Nucleus accumbens (tissue), 56 donors: ENCODE measurements around the gene UPP1.
"Not testable (repeated sequence)": the region's sequence is repeated elsewhere in the genome, so short reads cannot be mapped to it uniquely, and the experiment has no call there.

ENCODE experiments used
- DNase-seq, 56 donors: peaks; one replicate each; lab custom pipeline; 2025; lab: John Stamatoyannopoulos, UW

UPP1 gene

GRCh38 chr7:48108959-48109847, 20.1 kb downstream of the UPP1 start:
- no peak for DNase-seq

DNA sequence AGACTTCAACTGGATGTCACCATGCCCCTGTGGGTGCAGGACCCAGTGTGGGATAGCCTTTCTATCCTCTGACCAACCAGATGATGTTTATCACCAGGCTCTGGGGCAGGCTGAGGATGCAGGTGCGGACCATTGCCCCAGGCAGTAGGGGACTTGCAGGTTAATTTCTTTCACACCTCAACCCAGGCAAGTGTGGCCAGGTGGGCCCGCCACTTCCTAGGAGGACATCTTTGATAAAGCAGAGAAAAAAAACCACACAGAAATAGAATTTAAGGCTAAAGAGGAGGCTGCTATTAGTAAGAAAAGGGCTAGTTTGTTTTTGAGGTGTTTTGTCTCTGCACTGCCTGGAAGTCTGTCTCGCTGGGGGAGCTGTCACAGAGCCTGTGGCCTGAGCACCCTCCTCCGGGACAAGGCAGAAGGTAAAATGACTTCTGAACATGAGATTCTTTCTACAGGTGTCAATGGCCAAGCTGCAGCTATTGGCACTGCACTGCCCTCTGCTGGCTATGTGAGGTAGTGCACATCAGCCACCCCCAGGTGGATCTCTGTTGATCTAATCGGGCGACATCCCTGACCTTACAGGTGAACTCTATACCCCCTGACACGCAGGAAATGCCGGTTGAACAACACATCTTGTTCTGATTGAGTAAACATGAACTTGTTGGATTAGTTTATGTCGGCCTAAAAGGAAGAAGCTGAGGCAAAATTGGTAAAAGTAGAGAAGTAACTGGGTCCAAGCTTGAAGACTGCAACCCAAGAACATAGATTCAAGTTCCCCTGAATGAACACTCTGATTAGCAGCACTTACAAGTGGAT, 21.0 kb downstream of the UPP1 start:
- DNase-seq: peak in 49 of 56 donors; percentile 9 to 84 (median 49)

GRCh38 chr7:48110868-48111267, 21.8 kb downstream of the UPP1 start:
- DNase-seq: no peak

- DNase-seq: no peak
These were observed 22.5 kb downstream of the UPP1 start for GRCh38 chr7:48111596-48111995.

DNA sequence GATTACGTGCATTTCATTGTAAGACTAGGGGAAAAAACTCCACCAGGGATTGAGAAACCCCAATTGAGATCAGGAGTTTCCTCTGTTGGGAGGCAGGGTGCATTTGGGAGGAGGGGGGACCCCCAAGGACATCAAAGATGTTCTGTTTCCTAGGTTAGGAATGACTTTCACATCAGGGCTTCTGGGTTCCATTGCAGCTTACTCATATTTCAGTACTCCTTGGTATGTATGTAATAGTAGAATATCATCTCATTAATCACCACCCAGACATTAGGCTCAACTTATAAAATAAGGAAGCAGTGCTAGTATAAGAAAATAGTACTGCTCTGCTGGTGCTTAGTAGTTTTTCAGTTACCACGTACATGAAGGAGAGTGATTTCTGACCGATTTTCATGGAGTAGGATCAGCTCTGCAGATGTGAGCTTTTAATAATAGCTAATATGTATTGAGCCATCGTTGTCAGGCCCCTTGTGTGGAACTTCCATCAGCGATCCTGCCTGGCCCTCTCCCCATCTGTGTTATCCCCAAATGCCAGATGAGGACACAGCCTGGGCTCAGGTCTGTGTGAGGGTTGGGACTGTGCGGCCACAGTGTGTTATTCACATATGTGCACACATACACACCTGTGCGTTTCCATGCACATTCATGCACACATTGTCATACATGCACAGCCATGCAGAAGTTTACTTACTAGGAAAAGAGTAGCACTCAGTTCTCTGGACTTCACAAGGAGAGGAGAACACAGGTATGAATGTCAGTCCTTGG, 23.5 kb downstream of the UPP1 start:
- DNase-seq: no peak

DNA sequence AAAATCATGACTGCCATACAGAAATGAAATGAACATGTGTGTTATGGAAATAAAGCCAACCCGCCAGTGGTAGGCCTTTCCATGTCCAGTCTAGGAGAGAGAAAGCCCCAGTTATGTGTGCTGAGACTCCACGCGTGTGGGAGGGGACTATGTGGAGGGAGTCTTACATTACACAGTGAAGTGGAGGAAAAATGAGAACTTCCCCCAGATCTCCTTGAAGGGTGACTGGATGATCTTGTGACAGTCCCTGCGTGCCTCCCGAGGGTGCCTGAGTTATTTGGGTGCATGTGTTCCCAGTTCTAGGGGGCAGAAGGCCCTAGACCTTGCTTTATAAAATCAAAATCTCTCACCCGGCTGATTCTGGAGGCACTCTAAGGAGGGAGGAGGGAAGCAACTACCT, 24.2 kb downstream of the UPP1 start:
- no peak for DNase-seq

GRCh38 chr7:48114115-48114514, 25.1 kb downstream of the UPP1 start:
- no peak for DNase-seq

DNA sequence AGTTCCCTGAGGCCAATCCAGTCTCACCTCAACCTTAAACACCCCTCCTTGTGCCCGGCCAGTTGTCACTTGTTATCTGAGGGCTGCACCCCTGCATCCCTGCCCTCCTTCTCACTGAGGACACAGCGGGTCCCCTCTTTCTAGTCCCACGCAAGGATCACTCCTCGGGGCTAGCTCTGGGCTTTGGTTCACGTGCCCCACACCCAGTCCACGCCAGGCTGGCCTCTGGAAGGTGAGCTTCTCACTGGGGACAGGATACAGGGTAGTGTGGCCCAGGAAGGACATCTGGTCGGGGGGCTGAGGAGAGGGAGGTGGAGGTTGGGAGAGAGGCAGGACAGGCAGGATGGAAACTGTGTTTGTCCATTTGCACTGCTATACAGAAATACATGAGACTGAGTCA, 25.5 kb downstream of the UPP1 start:
- no peak for DNase-seq

DNA sequence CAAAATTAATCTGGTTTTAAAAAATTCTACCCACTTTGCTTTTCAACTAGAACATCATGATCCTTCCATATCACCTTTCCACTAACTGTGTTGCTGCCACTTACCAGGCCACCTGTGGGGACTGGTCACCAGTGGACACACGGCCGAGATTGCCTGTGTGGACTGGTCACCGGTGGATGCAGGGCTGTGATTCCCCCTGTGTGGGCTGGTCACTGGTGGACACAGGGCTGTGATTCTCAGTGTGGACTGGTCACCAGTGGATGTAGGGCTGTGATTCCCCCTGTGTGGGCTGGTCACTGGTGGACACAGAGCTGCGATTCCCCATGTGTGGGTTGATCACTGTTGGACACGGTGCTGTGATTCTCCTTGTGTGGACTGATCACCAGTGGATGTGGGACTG, 27.0 kb downstream of the UPP1 start:
- no peak for DNase-seq

DNA sequence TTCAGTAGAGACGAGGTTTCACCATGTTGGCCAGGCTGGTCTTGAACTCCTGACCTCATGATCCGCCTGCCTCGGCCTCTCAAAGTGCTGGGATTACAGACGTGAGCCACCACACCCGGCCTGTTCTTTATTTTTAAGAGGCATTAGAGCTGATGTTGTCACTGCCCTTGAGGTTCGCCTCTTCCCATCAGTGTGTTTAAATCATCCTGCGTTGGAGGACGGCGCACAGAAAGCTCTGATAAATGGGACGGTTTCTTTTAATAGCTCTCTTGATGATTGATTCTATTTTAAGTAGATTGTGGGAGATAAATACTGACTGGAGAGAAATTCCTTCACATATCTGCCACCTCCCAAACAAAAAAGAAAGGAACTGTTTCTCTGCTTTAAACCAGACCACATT, 29.0 kb downstream of the UPP1 start:
- peak in 10 of 56 donors; percentile 7 to 49 (median 24) for DNase-seq

GRCh38 chr7:48120536-48120935, 31.5 kb downstream of the UPP1 start:
- DNase-seq: not testable (repeated sequence)

GRCh38 chr7:48126037-48126436, 37.0 kb downstream of the UPP1 start:
- DNase-seq: no peak

- no peak for DNase-seq
These were observed 41.6 kb downstream of the UPP1 start for GRCh38 chr7:48130658-48131108.

- no peak for DNase-seq
These were observed 43.7 kb downstream of the UPP1 start for GRCh38 chr7:48132792-48133191.

DNA sequence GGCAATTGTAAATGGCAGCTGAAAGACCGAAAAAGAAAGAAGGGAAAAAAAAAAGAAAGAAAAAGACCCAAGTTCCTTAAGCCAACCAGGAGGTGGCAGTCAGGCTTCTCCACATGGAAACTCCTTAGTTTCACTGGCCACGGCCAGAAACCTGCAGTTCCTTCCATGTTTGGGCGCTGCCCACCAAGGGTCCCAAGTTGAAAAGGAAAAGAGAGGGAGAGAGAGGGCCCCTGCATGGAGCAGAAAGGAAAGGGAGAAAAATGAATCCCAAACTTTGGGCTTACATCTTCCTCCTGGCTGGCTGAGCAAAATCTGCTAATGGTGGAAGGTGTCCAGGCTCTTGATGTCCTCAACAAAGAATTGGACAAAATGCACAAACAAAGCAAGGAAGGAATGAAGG, 50.4 kb downstream of the UPP1 start:
- no peak for DNase-seq

DNA sequence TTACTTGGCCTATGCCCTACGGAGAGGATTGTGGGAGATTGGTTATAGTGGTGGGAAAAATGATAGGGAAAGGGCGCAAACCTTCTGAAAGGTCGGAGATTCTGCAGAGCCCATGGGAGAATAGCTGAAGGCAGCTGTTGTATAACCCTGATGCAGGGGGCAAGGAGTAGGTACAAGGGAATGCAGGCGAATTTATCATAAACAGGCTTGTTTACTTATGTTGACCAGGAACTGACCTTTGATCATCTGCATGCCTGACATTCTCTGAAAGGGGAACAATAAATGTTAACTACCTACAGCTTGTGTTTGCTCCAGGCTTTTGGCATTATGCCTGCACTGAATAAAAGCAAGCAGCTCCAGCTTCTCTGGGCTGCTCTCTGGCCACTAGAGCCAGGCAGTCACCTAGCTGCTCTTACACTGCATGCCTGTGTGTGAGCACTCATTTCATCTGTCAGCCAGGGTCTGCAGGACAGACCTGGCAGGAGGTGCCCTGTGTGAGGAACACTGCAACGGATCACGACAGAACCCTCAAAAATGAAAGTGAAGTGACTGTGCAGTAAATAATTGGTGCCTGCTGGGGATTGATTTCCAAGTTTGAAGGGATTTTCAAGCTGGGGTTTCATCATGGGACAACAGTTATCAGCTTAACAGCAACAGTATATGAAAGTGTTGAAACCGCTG, 51.1 kb downstream of the UPP1 start:
- no peak for DNase-seq

DNA sequence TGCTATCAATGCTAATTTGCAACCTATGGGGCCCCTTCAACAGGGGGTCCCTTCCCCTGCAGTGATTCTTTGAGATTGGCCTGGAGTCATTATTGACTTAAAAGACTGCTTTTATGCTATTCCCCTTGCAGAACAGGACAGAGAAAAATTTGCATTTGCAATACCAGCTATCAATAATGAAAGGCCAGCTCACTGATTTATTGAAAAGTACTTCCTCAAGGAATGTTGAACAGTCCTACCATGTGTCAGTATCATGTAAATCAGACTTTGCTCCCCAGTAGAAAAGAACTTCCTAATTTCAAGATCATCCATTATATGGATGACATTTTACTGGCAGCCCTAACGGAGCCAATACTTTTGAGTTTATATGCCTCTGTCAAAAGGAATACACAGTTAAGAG, 52.5 kb downstream of the UPP1 start:
- DNase-seq: no peak

DNA sequence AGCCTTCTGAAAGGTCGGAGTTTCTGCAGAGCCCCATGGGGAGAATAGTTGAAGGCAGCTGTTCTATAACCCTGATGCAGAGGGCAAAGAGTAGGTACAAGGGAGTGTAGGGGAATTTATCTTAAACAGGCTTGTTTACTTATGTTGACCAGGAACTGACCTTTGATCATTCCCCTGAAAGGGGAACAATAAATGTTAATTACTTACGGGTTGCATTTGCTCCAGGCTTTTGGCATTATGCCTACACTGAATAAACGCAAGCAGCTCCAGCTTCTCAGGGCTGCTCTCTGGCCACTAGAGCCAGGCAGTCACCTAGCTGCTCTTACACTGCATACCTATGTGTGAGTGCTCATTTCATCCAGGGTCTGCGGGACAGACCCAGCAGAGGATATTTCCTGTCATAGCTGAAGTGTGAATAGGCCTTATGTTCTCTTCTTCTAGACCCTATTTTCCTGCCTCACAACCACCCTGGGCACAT, 55.3 kb downstream of the UPP1 start:
- no peak for DNase-seq

DNA sequence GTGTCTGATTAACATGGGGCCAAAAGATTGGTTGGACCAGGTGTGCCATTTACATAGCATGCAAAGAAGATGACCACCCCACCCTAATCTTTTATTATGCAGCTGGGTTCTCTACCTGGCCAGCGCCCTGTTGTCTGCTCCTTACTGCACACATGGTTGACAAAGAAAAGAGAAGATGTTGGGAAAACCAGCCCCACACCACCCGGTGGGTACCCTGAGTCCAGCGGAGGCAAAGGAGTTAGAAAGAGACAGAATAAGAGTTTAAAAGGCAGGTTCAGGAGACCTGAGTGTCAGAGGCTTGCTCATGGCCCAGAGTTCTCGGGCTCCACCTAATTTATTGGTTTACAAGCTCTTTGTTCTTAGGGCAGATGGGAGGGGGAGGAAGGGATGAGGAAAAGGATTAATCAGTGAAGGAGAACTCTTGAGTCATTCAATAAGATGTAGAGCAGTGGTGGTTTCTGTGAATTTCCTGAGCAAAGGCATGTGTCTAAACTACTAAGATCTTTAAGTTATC, 58.1 kb downstream of the UPP1 start:
- no peak for DNase-seq

- not testable (repeated sequence) for DNase-seq
These were observed 58.6 kb downstream of the UPP1 start for GRCh38 chr7:48147690-48148089.
